Mammary epithelial cell (primary cell): ENCODE data around the gene MAS1L.

Experiments
- CTCF ChIP-seq, 2 donors: IDR thresholded peaks in 1 of 2; conservative IDR thresholded peaks in 1 of 2; 2 replicates each; pipeline ENCODE4 v1.5.1; 2011 to 2012; ENCODE audit warnings: inconsistent platforms in 2 of 2, low read length in 2 of 2, mild to moderate bottlenecking in 2 of 2, control low read depth in 1 of 2, low read depth in 1 of 2; ENCODE audit not compliant: insufficient read depth in 1 of 2; ENCODE audit errors: extremely low read depth in 1 of 2
- EZH2 ChIP-seq: IDR thresholded peaks from 2 replicates; pipeline ENCODE4 v1.6.1; 2012; ENCODE audit warnings: low read length, inconsistent platforms, borderline replicate concordance

- TF ChIP-seq CTCF (conservative IDR thresholded peaks at IDR 0.05 in 1 of 2, IDR thresholded peaks at IDR 0.05 in 1 of 2; ENCODE audit: extremely low read depth in 1 of 2, insufficient read depth in 1 of 2, low read depth in 1 of 2, low read length in 2 of 2): no peak
- no peak for TF ChIP-seq EZH2
Measured at GRCh38 chr6:29479560-29479959, 8.2 kb downstream of the MAS1L start.
